Smooth muscle cell of trachea (primary cell): ENCODE measurements around the gene ONECUT3. TPM values are rescaled to one million over a fixed set of nuclear protein-coding genes. Genes with fewer than 3 reads are reported as not detected.

ENCODE experiments used
- total RNA-seq: library from RNA; depleted of rRNA; stranded (reverse); fragments of >200 nt; gene quantifications from 2 replicates; pipeline ENCODE4 v1.2.1, GENCODE V29; 2014

ONECUT3 gene
- total RNA-seq: under 0.01 TPM in 1 of 2 replicates, not detected in the other

DNA sequence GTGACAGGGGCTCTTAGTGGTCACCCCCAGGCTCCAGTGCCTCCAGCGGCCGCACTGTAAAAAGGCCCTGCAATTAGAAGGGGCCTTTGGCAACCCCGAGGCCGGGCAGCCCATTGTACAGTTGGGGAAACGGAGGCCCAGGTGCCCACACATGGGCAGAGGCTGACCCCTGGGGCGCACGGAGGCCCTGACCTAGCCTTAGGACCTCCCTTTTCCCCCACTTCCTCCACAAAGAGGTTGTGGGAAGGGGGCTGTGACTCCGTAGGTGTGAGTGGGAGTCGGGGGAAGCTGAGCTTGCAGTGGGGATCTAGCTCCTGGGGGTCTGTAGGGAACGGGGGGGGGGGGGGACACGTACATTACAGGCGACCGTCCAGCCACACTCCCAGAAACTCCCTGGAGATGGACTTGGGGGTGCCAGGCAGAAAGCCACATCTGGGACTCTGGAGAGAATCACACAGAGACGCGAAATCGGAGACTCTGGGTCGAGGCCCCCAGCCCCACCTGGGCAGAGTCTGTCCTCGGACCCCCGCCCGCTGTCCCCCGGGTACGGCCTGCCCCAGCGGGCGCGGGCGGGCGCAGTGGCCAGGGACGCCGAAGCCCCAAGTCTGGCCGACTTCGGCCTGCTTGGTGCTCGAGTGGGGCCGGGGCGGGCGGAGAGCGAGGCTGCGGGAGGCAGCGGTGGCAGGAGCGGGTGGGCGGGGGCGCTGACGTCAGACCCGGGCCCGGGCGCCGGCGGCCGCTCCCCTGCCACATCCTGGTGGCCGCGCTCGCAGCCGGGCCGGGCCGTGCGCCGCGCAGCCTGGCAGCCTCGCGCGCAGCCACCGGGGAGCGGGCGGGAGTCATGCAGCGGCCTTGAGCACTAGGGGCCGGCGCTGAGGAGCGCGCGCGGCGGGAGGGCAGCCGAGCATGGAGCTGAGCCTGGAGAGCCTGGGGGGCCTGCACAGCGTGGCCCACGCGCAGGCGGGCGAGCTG, at the start of gene ONECUT3:
ONECUT3 (plus strand) TSS at position 750 of the 972 bp plus-strand sequence; CDS start at position 907, 157 bp downstream.

DNA sequence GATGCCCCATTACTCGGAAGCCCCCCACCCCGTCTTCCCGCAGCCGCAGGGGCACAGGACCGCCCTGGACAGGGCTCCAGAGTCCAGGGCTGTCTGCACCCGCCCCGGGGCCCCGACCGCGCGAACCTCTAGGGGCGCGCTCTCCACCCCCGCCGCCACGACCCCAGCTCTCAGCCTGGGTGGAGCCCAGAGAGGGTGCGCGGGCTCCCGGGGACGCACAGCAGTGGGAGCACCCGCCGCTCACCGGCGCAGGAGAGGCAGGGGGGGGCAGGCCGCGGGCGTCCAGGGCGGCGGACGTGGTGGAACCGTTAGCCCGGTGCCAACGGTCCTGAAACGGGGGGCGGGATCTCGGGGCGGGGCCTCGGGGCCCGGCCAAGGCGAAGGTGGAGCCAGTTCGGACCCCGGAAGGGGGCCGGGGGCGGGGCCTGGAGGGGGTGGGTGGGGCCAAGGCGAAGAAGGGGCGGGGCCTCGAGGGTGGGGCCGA, 58.7 kb downstream of the ONECUT3 start, which contains the start of gene ATP8B3:
ATP8B3 (minus strand) TSS at position 335 of the 484 bp plus-strand sequence. CDS start 540 bp downstream, outside the sequence.

Other genes with a start within 250 kb of the ONECUT3 start
- gene ADAMTSL5, start 240.5 kb upstream of the ONECUT3 start, total RNA-seq: 5.7 and 11.7 TPM in 2 replicates
- gene PLK5, start 229.4 kb upstream of the ONECUT3 start, total RNA-seq: 0.17 TPM in 1 of 2 replicates, not detected in the other
- 30.5 and 80.6 TPM in 2 replicates for gene MEX3D, start 185.2 kb upstream of the ONECUT3 start, total RNA-seq
- gene MBD3, start 160.6 kb upstream of the ONECUT3 start, total RNA-seq: 92.6 and 107 TPM in 2 replicates
- 59.3 and 98.6 TPM in 2 replicates for gene UQCR11, start 148.0 kb upstream of the ONECUT3 start, total RNA-seq
- 81.0 and 88.7 TPM in 2 replicates for gene TCF3, start 100.9 kb upstream of the ONECUT3 start, total RNA-seq
- gene ATP8B3, start 58.8 kb downstream of the ONECUT3 start, total RNA-seq: 2.8 and 4.2 TPM in 2 replicates
- gene REXO1, start 95.0 kb downstream of the ONECUT3 start, total RNA-seq: 8.3 and 12.9 TPM in 2 replicates
- gene KLF16, start 110.1 kb downstream of the ONECUT3 start, total RNA-seq: 6.0 and 7.9 TPM in 2 replicates
- 77.8 and 116 TPM in 2 replicates for gene ABHD17A, start 132.0 kb downstream of the ONECUT3 start, total RNA-seq
- gene ADAT3, start 151.9 kb downstream of the ONECUT3 start, total RNA-seq: 3.3 and 4.3 TPM in 2 replicates
- 57.1 and 59.6 TPM in 2 replicates for gene SCAMP4, start 151.9 kb downstream of the ONECUT3 start, total RNA-seq
- 44.8 and 79.4 TPM in 2 replicates for gene CSNK1G2, start 187.7 kb downstream of the ONECUT3 start, total RNA-seq